ENCODE data around the gene HUS1.
"Not testable (repeated sequence)": the region's sequence is repeated elsewhere in the genome, so short reads cannot be mapped to it uniquely, and the experiment has no call there.

HUS1 gene

DNA sequence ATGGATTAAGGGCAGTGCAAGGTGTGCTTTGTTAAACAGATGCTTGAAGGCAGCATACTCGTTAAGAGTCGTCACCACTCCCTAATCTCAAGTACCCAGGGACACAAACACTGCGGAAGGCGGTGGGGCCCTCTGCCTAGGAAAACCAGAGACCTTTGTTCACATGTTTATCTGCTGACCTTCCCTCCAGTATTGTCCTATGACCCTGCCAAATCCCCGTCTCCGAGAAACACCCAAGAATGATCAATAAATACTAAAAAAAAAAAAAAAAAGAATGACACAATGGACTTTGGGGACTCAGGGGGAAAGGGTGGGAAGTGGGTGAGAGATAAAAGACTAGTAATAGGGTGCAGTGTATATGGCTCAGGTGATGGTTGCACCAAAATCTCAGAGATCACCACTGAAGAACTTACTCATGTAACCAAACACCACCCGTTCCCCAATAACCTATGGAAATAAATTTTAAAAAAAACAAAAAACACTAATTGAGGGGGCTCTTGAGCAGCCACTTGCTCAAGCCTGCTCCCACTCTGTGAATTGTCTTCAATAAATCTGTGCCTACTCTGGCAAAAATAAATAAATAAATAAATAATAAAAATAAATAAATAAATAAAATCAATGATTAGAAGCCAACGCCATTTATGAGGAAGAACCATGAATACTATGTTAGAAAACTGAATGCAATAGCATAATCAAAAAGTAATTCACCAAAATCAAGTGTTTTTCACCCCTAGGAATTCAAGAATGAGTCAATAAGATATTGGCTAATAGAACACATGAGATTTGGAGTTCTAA lies 56.1 kb downstream of the HUS1 start:
- not testable (repeated sequence) for DNase-seq (ENCODE audit: low read depth)

GRCh38 chr7:47916514-47916913 lies 62.9 kb downstream of the HUS1 start:
- peak; percentile 57 for DNase-seq (ENCODE audit: low read depth)

- DNase-seq (ENCODE audit: low read depth): no peak
These were observed 63.8 kb downstream of the HUS1 start for GRCh38 chr7:47915616-47915976.

DNA sequence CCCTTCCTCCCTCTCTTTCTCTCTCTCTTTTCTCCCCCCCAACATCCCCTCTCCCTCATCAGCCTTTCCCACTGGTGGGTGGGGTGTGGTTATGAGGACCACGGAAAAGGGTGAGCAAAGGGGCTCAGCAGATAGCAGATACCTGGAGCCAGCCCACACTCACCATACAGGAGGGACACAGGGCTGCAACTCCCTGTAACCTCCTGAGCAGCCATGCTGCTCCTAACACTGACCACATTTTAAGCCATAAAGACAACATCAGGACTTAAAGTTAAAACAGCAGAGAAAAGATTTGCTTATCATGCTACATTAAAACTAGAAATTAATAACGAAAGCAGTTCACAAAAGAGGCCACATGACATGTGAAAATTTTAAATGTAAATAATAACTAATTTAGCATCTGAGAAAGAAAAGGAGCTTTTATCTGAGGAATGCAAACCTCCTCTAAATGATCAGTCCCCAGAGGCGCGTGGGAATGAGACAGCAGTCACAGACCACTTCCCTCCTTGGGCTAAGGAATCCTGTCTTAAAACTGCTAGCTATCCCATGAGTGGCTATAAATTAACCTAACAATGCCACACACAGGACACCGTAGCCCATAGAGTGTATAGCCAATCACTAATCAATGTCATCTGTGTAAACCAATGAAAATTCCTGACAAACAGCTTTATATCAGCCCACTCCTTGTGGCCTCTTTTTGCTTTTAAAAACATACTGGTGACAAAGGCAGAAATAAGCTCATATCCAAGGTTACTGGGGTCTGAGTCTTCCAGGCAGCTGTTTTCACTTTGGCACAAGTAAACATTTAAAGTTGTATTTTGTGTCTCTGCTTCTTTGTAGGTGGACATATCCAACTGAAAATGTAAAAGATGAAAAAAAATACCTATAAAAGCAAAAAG lies 64.4 kb downstream of the HUS1 start:
- peak; percentile 6 for DNase-seq (ENCODE audit: low read depth)

All from ELR (cell line).